Measurements from ENCODE around the gene ETHE1.

ETHE1 gene

GRCh38 chr19:43498233-43498842 is 28.7 kb downstream of the ETHE1 start:
- TF ChIP-seq CTCF (IDR thresholded peaks at IDR 0.05; ENCODE audit: extremely low read depth, missing control alignments), result no peak
- DNase-seq (ENCODE audit: low spot score), result no peak

DNA sequence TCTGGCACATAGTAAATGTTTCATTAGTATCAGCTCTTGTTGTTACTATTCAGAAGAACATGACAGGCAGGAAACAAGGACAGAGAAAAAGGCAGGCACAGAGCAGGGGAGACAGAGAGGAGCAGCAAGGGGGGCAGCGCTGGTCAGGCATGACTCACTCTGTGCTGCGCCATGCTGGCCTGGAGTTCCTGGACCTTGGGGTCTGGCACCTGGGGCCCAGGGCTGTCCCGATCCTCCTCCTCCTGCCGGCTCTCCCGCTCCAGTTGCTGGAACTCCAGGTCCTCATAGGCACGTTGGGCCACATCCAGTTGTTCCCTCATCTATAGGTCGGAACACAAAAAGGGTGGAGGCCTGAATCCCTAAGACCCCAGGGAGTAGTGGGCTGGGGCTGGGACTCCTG is 30.0 kb downstream of the ETHE1 start:
- no peak for DNase-seq (ENCODE audit: low spot score)
- TF ChIP-seq CTCF (IDR thresholded peaks at IDR 0.05; ENCODE audit: extremely low read depth, missing control alignments), result no peak

DNA sequence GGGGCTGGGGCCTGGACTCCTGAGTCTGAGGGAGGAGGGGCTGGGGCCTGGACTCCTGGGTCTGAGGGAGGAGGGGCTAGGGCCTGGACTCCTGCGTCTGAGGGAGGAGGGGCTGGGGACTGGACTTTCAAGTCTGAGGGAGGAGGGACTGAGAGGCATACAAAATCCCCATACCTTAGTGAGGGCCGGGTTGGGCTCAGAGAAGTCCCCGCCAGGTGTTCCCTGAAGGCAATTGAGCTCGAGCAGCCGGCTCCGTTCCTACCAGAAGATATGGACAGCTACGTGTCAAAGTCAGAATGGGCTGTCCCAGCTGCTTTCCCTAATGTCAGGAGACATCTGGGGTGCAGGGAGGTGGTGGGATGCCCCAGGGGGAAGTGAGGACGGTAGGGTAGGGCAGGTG is 31.9 kb downstream of the ETHE1 start:
- no peak for DNase-seq (ENCODE audit: low spot score)

DNA sequence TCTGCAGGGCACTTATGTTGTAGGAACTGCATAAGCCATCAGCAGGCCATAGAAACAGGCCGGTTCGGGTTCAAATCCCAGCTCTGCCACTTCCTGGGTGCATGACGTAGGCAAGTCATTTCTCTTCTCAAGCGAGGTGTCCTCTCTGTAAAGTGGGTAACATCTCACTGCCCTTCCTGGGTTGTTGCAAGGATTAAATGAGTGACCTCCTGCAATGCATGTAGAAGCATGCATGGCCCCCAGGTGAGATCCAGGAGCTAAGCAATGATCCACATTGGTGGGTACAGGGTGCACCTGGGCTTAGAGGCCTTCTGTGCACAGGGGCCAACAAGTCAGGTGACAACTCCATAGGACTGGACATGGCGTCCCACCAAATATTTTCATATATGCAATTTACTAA is 36.2 kb downstream of the ETHE1 start:
- no peak for TF ChIP-seq CTCF (IDR thresholded peaks at IDR 0.05; ENCODE audit: extremely low read depth, missing control alignments)
- no peak for DNase-seq (ENCODE audit: low spot score)

More for the DNA sequence above, 31.9 kb downstream of the ETHE1 start:
- no peak for TF ChIP-seq CTCF (IDR thresholded peaks at IDR 0.05; ENCODE audit: extremely low read depth, missing control alignments)

GRCh38 chr19:43489979-43490599 is 36.9 kb downstream of the ETHE1 start:
- TF ChIP-seq CTCF (IDR thresholded peaks at IDR 0.05; ENCODE audit: extremely low read depth, missing control alignments), result no peak

GRCh38 chr19:43489310-43489709 is 37.7 kb downstream of the ETHE1 start:
- TF ChIP-seq CTCF (IDR thresholded peaks at IDR 0.05; ENCODE audit: extremely low read depth, missing control alignments), result no peak
- peak; percentile 72 for DNase-seq (ENCODE audit: low spot score)

More at GRCh38 chr19:43489979-43490599, 36.9 kb downstream of the ETHE1 start:
- no peak for DNase-seq (ENCODE audit: low spot score)

DNA sequence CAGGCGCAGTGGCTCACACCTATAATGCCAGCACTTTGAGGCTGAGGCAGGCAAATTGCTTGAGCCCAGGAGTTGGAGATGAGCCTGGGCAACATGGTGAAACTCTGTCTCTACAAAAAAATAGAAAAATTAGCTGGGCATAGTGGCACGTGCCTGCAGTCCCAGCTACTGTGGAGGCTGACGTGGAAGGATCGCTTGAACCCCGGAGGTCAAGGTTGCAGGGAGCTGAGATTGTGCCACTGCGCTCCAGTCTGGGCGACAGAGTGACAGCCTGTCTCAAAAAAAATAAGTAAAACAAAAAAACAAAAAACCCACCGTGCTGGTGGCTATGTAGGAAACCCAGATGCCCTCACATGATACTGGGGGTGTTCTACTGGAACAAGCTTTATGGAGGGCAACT is 38.8 kb downstream of the ETHE1 start:
- DNase-seq (ENCODE audit: low spot score), result no peak
- TF ChIP-seq CTCF (IDR thresholded peaks at IDR 0.05; ENCODE audit: extremely low read depth, missing control alignments), result no peak

Data from GM20000 (cell line).